Activated gamma-delta T cell treated with anti-CD3 and anti-CD28 coated beads, Interleukin-2, amount 50 U/mL, for 16 hours (primary cell): ENCODE data around the gene MEIS1.

Experiments used
- DNase-seq: peaks from one replicate; pipeline ENCODE4 v3.0.0-alpha.2; 2020; ENCODE audit warnings: low read depth

The MEIS1 gene

GRCh38 chr2:66443979-66444861 is 9.3 kb downstream of the MEIS1 start:
- no peak for DNase-seq

- no peak for DNase-seq
These were observed 10.4 kb downstream of the MEIS1 start for GRCh38 chr2:66445076-66445924.

DNA sequence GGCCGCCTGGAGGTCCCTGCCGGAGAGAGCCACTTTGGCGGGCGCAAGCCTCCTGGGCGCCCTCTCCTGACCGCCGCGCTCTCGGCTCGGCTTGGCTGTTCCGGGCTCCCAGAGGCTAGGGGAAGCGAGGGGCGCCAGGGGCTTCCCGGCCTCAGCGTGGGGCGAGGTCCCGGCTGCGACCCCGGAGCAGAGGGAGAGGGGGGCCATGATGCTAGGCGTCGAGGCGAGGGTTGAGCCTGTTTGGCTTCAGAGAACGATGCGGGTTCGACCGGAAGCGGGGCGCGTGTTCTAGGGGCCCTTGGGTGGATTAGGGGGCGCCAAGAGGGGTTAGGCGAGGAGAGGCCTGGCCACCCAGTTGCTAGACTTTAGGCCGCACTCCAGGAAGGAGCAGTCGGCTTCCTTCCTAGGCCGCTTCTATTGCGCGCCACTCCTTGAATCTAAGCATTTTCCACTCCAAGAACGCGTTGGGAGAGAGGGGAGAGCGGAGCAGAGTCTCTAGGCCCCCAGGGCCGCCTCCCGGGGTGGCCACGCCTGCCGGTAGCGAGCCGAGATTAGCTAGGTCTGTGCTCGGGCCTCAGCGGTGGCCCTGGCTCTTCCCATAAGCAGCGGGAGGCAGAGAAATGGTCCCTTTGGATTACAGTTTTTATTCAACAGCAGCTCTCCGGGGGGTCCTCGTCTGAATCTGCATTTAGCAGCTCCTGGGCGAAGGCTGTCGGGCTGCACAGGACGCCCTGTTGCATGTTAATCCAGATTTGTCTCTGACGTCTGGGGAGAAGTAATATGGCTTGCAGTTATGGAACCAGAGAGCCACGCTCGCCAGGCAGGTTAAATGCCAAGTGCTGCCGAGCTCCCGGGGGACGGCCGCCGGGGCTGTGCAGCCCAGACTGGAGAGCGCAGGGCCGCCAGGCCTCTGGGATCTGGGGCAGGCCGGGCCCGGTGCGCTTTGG is 11.3 kb downstream of the MEIS1 start:
- no peak for DNase-seq

DNA sequence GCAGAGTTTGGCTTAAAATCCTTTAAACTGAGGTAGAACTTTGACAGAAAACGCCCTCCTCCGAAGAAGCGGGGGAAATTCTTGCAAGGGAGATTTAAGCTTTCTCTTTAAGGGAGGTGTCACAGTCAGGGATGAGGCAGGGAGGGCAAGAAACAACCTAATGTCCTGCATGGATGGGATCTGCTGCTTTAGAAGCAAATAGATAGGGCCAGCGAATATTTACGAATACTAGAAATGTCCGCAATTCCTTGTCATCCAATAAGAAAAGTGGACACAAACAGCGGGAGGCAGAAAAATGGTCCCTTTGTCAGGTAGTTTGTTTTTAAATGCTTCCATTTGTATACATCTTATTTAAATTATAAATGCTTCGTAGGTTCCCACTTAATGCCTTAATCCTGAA is 12.0 kb downstream of the MEIS1 start:
- DNase-seq = no peak

GRCh38 chr2:66447677-66448076 is 12.8 kb downstream of the MEIS1 start:
- DNase-seq = no peak

- no peak for DNase-seq
These were observed 13.4 kb downstream of the MEIS1 start for GRCh38 chr2:66448136-66448991.

- no peak for DNase-seq
These were observed 17.3 kb downstream of the MEIS1 start for GRCh38 chr2:66452214-66452613.

- no peak for DNase-seq
These were observed 18.0 kb downstream of the MEIS1 start for GRCh38 chr2:66452917-66453316.

GRCh38 chr2:66455490-66455889 is 20.6 kb downstream of the MEIS1 start:
- no peak for DNase-seq

DNA sequence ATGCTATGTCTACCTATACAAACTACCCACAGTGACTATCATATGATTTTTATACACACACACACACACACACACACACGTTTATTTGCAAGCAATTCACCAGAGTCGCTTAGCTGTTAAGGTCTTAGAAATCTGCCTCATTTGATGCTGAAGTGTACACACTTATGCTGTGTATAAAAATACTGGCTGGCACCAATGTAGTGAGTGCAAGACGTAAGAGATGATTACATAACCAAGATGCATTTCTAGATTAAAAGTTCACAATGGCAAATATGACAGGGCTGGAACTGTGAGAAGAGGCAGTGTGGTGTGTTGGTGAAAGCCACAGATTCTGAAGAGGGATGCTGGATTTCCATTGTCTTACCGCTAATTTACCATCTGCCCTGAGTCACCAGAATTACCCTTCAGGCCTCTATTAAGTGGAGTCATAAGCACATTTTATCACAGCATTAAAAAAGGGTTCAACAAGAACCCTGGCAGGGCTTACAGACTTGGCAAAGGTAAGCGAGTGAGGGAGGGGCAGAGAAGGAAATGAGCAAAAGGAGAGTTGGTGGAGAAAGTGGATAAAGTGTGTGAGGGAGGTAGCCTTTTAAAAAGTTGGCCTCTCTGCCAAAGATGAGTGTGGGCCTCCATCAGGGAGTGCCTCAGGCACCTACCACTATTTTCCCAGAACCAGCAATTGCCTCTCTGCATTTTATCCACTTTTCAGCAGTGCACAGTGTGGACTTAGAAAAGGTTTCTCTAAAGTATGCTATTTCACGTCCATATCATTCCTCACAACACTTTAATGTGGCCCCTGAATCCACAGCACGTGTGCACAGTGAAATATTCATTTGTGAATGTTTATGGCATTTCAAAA is 21.5 kb downstream of the MEIS1 start:
- no peak for DNase-seq

DNA sequence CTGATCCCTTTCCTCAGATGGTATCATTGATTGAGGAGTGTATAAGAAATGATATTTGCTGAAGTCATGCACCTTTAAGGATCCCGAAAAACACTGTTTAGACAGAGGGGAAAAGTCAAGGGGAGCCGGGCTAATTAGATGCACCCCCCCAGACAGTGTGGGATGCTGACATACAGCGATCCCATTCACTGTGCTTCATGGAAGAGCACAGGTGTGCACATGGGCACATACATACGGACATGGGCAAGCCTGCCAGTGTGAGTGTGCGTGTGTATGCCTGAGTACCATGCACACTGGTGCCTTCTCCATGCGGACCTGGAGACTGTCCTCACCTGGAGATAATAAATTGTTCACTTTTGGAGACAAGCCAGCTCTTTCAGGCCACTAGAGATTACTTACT is 22.6 kb downstream of the MEIS1 start:
- DNase-seq = no peak

GRCh38 chr2:66460031-66460430 is 25.1 kb downstream of the MEIS1 start:
- no peak for DNase-seq

- no peak for DNase-seq
These were observed 26.2 kb downstream of the MEIS1 start for GRCh38 chr2:66461001-66461663.

DNA sequence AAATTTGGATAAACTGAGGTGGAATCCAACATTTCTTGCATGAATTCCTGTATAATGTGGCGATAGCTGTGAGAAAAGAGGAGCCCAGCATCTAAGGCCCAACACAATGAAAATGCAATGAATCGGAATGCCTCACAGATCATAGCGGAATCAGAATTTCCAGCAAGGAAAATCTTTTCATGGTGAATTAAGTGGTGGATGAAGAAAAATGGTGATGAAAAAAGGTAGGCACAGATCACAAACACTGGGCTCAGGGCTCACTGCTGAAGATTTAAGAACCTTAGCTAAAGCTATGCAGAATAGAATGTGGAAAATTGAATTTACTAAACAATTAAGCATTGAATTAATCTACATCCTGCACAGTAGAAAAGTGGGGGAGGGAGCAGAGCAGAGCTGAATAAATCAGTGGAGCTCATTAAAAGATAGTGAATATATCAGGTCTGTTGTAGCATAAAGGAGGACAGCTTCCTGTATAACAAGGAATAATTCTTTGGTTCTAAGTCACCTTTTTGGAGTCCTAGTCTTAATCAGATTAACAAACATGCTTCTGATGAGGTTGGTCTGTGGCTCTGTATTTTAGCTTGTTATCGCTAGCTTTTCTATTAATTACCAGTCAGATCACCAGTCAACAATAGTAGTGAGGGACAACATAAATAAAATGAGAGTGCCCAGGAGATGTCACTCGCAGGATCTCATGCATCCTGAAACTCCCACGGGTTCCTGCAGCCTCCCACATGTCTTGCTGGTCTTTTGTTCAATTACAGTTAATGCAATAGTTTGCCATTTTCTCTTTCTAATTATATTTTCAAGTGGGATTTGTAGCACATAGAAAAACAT is 27.0 kb downstream of the MEIS1 start:
- no peak for DNase-seq

DNA sequence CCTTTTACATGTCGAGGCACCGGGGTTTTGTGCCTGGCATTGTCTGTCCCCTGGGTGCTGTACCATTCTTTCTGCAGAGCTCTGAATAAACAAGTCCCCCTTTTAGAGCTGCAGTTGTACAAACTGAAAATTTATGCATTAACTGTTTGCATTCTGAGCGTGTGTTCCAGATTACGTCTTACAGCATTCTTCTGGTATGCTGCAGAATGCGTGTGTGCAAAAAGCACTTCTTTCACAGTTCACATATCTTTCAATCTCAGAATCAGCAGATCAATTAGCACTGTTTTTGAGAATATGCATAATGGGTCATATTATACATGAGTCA is 27.5 kb downstream of the MEIS1 start:
- DNase-seq = no peak

DNA sequence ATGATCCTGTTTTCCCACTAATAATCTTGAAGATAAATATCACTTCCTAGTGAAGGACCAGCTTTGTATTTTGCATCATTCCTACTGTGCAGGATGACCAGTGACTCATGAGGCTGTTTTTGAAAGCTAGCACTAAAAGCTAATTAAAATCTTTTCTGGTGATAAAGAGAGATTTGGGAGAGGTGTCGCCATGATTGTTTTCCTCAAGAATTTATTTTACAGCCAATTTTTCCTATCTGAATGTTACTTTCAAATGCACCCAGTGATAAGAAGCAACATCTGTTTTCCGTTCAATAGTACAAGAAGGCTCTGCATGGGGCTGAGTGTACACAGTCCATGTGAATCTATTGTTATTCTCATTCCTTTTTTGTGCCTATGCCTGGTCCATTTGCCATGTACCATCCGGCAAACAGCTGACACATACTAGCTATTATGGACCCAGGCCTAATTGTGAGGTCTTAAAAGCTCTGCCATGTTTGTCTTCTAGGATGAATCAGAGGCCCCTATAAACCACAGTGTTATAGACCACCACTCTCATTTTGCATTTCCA is 28.4 kb downstream of the MEIS1 start:
- DNase-seq = no peak

DNA sequence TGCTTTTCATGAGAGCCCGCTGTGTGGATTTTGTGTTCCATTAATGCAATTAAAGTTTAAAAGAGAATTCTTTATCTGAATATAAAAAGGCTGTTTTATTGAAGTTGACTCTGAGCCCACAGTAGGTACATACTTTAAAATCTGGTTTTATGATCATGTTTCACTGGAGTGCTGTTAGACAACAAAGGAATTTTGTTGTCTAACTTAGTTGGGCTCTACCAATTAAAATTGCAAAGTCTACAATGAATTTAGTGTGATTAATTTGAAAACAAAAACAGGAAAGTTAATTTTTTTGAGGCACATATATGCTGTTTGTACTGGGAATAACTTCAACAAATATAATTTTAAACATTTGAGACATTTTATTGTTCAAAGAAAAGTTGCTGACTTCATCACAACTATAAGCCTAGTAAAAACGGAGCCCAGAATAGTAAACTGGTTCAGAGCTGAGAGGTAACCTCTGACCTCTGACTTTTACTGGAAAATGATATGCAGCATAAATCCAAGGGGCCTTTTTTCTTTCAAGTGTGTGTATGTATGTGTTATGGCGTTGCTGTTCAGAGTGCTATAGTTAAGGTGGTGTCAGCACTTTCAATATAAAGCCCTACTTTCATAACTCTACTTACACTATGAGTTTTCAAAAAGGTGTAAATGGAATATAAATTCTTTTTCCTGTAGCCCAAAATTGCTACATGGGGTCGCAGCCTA is 30.2 kb downstream of the MEIS1 start:
- no peak for DNase-seq

GRCh38 chr2:66466433-66466832 is 31.5 kb downstream of the MEIS1 start:
- no peak for DNase-seq
